Measurements from ENCODE around the gene DNAJC13. TPM values are rescaled to one million over a fixed set of nuclear protein-coding genes. Genes with fewer than 3 reads are reported as not detected.
A peak's percentile ranks its signal among the peaks of the same experiment; 100 is the strongest.
"Not testable (repeated sequence)": the region's sequence is repeated elsewhere in the genome, so short reads cannot be mapped to it uniquely, and the experiment has no call there.

Gene DNAJC13
- 10 to 100 TPM; 21.2 to 86.9 (median 54.6) TPM for total RNA-seq

GRCh38 chr3:132416807-132417694, at the start of gene DNAJC13:
Gene DNAJC13, plus strand, starts transcription at chr3:132417502. Its CDS starts 17,049 bp downstream, at chr3:132434551.
- Histone ChIP-seq H3K4me3 (peak within 1 kb of the TSS; percentile 73 to 98), H3K27me3 (no peaks in the 10 kb centered on the region), H3K4me1 (peaks cover 0 to under 1% of the 10 kb centered on the region in 2 donors), H3K27ac (peak within 1 kb of the TSS; percentile 88 to 91), H3K9me3 (no peaks in the 10 kb centered on the region), H3K36me3 (no peaks in the 10 kb centered on the region)
- peak; percentile 93 to 94 for DNase-seq
- intact Hi-C loops (cut with DNase I; ENCODE audit: low total_unique reads), result no loop called here
- TF ChIP-seq CTCF (IDR thresholded peaks at IDR 0.05), result no peak
- TF ChIP-seq POLR2A (IDR thresholded peaks at IDR 0.05), result peak; percentile 65 to 73

- no peaks in the 10 kb centered on the region for H3K4me1 ChIP-seq
- H3K27me3 ChIP-seq, result no peaks in the 10 kb centered on the region
- DNase-seq, result no peak
- no peak for TF ChIP-seq CTCF (IDR thresholded peaks at IDR 0.05)
- TF ChIP-seq POLR2A (IDR thresholded peaks at IDR 0.05), result no peak
- H3K27ac ChIP-seq, result no peak overlapping the region
- H3K36me3 ChIP-seq, result no peaks in the 10 kb centered on the region
- intact Hi-C loops (cut with DNase I; ENCODE audit: low total_unique reads), result no loop called here
- H3K4me3 ChIP-seq, result no peak overlapping the region
- H3K9me3 ChIP-seq, result no peaks in the 10 kb centered on the region
These were observed 48.8 kb upstream of the DNAJC13 start for GRCh38 chr3:132368515-132368914.

- TF ChIP-seq POLR2A (IDR thresholded peaks at IDR 0.05), result no peak
- TF ChIP-seq CTCF (IDR thresholded peaks at IDR 0.05), result no peak
- no peaks in the 10 kb centered on the region for H3K4me1 ChIP-seq
- intact Hi-C loops (cut with DNase I; ENCODE audit: low total_unique reads), result no loop called here
These were observed 48.3 kb upstream of the DNAJC13 start for GRCh38 chr3:132368962-132369361.

GRCh38 chr3:132376945-132377354, 40.4 kb upstream of the DNAJC13 start:
- H3K36me3 ChIP-seq; H3K9me3 ChIP-seq; H3K4me1 ChIP-seq; H3K27ac ChIP-seq; H3K27me3 ChIP-seq; H3K4me3 ChIP-seq; DNase-seq; intact Hi-C loops (cut with DNase I; ENCODE audit: low total_unique reads): not testable (repeated sequence)

More at GRCh38 chr3:132368962-132369361, 48.3 kb upstream of the DNAJC13 start:
- Histone ChIP-seq H3K27me3 (no peaks in the 10 kb centered on the region), H3K36me3 (no peaks in the 10 kb centered on the region), H3K4me3 (no peak overlapping the region), H3K9me3 (no peaks in the 10 kb centered on the region), H3K27ac (no peak overlapping the region)
- no peak for DNase-seq

- Histone ChIP-seq H3K36me3 (no peaks in the 10 kb centered on the region), H3K4me1 (no peaks in the 10 kb centered on the region), H3K9me3 (no peaks in the 10 kb centered on the region), H3K27me3 (no peaks in the 10 kb centered on the region), H3K4me3 (no peak overlapping the region), H3K27ac (no peak overlapping the region)
- no peak for DNase-seq
- no peak for TF ChIP-seq POLR2A (IDR thresholded peaks at IDR 0.05)
- TF ChIP-seq CTCF (IDR thresholded peaks at IDR 0.05), result no peak
- intact Hi-C loops (cut with DNase I; ENCODE audit: low total_unique reads), result no loop called here
These were observed 39.1 kb upstream of the DNAJC13 start for GRCh38 chr3:132378048-132378762.
